ENCODE data around the gene RETREG3.
"Not testable (repeated sequence)": the region's sequence is repeated elsewhere in the genome, so short reads cannot be mapped to it uniquely, and the experiment has no call there.

The RETREG3 gene

GRCh38 chr17:42562388-42563142 is 46.6 kb downstream of the RETREG3 start:
- no peaks in the 10 kb centered on the region for H3K9me3 ChIP-seq
- H3K27me3 ChIP-seq, result no peaks in the 10 kb centered on the region
- peak overlapping the region; percentile 84 to 85 for H3K4me3 ChIP-seq (ENCODE audit: low read depth in 1 of 2, low read length in 1 of 2)
- no peak for TF ChIP-seq CTCF (IDR thresholded peaks at IDR 0.05)
- peaks cover 37 to 38% of the 10 kb centered on the region in 2 experiments for H3K4me1 ChIP-seq (ENCODE audit: control insufficient read depth in 1 of 2, insufficient read depth in 1 of 2, low read depth in 1 of 2, low read length in 1 of 2)
- H3K27ac ChIP-seq, result peak overlapping the region; percentile 87
- peaks cover 28% of the 10 kb centered on the region for H3K36me3 ChIP-seq

- peaks cover 33 to 35% of the 10 kb centered on the region in 2 experiments for H3K4me1 ChIP-seq (ENCODE audit: control insufficient read depth in 1 of 2, insufficient read depth in 1 of 2, low read depth in 1 of 2, low read length in 1 of 2)
- no peaks in the 10 kb centered on the region for H3K9me3 ChIP-seq
- peak within 1 kb of the TSS; percentile 84 to 85 for H3K4me3 ChIP-seq (ENCODE audit: low read depth in 1 of 2, low read length in 1 of 2)
- H3K27ac ChIP-seq, result peak within 1 kb of the TSS; percentile 87
- H3K36me3 ChIP-seq, result peaks cover 28% of the 10 kb centered on the region
- no peaks in the 10 kb centered on the region for H3K27me3 ChIP-seq
- no peak for TF ChIP-seq CTCF (IDR thresholded peaks at IDR 0.05)
These were observed 47.2 kb downstream of the RETREG3 start, which contains the start of gene COASY for GRCh38 chr17:42561897-42562387. Gene COASY (plus strand): TSS chr17:42562148. CDS start chr17:42562623, 475 bp downstream.

GRCh38 chr17:42560246-42560645 is 48.9 kb downstream of the RETREG3 start:
- H3K9me3 ChIP-seq, result no peaks in the 10 kb centered on the region
- peaks cover 14% of the 10 kb centered on the region for H3K36me3 ChIP-seq
- H3K27me3 ChIP-seq, result no peaks in the 10 kb centered on the region
- H3K27ac ChIP-seq, result no peak overlapping the region
- no peak overlapping the region for H3K4me3 ChIP-seq (ENCODE audit: low read depth in 1 of 2, low read length in 1 of 2)
- no peak for TF ChIP-seq CTCF (IDR thresholded peaks at IDR 0.05)
- H3K4me1 ChIP-seq (ENCODE audit: control insufficient read depth in 1 of 2, insufficient read depth in 1 of 2, low read depth in 1 of 2, low read length in 1 of 2), result peaks cover 28 to 31% of the 10 kb centered on the region in 2 experiments

GRCh38 chr17:42559075-42559474 is 50.1 kb downstream of the RETREG3 start:
- H3K4me1 ChIP-seq (ENCODE audit: control insufficient read depth in 1 of 2, insufficient read depth in 1 of 2, low read depth in 1 of 2, low read length in 1 of 2), result peaks cover 34 to 35% of the 10 kb centered on the region in 2 experiments
- H3K4me3 ChIP-seq (ENCODE audit: low read depth in 1 of 2, low read length in 1 of 2), result no peak overlapping the region
- H3K27me3 ChIP-seq, result no peaks in the 10 kb centered on the region
- no peak for TF ChIP-seq CTCF (IDR thresholded peaks at IDR 0.05)
- H3K27ac ChIP-seq, result no peak overlapping the region
- peaks cover 2% of the 10 kb centered on the region for H3K36me3 ChIP-seq
- H3K9me3 ChIP-seq, result no peaks in the 10 kb centered on the region

GRCh38 chr17:42555961-42556617 is 53.1 kb downstream of the RETREG3 start:
- H3K9me3 ChIP-seq; H3K4me3 ChIP-seq (ENCODE audit: low read depth in 1 of 2, low read length in 1 of 2); H3K27ac ChIP-seq: not testable (repeated sequence)

More at GRCh38 chr17:42555961-42556617, 53.1 kb downstream of the RETREG3 start:
- not testable (repeated sequence) for H3K27me3 ChIP-seq, H3K36me3 ChIP-seq
- H3K4me1 ChIP-seq (ENCODE audit: control insufficient read depth in 1 of 2, insufficient read depth in 1 of 2, low read depth in 1 of 2, low read length in 1 of 2), result peaks cover 14 to 15% of the 10 kb centered on the region in 2 experiments
